ENCODE measurements around the gene ALAS2.
"Not testable (repeated sequence)": the region's sequence is repeated elsewhere in the genome, so short reads cannot be mapped to it uniquely, and the experiment has no call there.

ALAS2 gene

DNA sequence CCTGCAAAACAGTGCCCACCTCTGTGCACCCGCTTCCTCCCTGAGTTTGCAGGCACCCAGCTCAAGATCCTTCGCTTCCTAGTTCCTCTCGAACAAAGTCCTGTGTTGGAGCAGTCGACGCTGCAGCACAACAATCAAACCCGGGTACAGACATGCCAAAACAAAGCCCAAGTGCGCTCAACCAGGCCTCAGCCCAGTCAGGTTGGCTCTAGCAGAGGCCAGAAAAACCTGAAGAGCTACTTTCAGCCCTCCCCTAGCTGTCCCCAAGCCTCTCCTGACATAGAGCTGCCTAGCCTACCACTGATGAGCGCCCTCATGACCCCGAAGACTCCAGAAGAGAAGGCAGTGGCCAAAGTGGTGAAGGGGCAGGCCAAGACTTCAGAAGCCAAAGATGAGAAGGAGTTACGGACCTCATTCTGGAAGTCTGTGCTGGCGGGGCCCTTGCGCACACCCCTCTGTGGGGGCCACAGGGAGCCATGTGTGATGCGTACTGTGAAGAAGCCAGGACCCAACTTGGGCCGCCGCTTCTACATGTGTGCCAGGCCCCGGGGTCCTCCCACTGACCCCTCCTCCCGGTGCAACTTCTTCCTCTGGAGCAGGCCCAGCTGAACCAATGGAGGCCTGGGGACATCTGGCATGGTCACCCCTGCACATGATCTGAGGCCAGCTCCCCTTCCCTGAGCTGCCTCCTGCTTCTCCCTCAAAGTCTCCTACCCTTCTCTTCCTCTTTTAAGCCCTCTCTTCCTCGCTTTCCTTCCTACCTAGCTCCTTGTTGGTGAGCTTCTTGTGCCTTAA, 23.8 kb downstream of the ALAS2 start:
- no peak for DNase-seq (ENCODE audit: low read depth)

DNA sequence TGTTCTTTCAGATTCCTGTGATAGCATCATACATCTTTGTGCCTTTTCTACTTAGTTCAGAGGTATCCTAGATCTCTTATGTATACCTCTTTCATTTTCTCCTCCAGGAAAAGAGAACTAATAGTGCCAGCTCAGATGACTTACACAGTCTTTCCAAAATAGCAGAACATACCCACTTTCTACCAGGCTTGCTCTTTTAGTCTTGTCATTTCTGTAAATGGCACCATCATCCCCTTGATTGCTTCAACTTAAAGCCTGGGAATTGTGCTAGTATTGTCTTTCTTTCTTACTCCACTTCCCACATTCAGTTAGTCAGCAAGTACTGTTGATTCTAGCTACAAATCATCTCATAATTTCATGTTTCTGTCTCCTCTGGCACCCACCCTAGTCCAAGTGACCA, 25.5 kb downstream of the ALAS2 start:
- no peak for DNase-seq (ENCODE audit: low read depth)

DNA sequence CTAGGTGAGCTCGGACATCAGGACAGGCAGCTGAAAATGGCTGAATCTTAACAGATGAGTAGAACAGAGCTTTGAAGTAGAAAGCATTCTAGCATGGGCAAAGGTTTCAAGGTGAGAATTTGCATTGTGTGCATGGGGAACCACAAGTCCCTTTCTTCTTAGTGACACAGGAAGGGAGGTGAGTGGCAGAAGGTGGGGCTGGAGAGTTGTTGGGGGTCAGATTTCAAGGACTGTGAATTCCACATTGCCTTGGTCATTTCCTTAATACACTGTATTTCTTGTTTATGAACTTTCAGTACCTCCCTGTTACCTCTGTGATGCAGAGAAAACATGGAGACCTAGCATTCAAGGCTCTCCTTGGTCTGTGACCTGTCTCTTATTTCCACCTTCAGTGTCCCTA, 26.5 kb downstream of the ALAS2 start:
- no peak for DNase-seq (ENCODE audit: low read depth)

DNA sequence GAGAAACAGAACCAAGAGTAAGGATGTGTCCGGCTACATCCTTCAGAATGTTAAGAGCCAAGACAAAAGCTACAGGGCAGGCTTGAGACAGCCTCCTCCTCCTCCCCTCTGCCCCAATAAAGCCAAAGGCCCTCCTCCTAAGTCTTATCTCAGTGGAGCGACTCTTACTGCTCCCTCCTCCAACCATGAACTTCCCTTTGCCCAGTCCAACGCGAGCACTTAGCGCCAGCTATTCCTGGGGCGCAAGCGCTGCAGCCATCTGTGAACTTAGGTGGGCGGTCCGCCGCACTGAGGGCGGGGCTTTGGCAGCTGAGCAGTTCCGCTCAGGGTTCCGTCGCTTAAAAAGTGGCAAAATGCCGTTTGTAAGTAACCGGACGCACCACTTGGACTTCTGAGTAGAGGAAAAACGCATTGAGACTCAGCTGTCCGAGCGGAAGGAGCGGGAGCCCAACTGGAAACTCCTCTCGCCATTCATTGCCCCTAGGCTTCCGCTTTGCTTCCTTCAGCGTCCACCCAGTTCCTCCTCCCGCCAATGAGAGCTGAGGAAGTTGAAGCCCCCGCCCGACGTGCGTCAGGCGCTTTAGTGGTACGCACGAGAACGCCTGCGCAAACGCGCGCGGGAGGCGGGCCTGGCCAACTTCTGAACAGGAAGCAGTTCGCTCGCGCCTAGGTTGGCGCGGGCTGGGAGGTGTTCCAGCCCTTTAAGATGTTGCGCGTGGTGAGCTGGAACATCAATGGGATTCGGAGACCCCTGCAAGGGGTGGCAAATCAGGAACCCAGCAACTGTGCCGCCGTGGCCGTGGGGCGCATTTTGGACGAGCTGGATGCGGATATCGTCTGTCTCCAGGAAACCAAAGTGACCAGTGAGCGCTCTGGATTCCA, 30.8 kb downstream of the ALAS2 start, which contains the start of gene APEX2:
Gene APEX2 (plus strand): TSS at position 647 of the 882 bp plus-strand sequence. CDS start 60 bp downstream, at position 707.
- peak; percentile 76 for DNase-seq (ENCODE audit: low read depth)

DNA sequence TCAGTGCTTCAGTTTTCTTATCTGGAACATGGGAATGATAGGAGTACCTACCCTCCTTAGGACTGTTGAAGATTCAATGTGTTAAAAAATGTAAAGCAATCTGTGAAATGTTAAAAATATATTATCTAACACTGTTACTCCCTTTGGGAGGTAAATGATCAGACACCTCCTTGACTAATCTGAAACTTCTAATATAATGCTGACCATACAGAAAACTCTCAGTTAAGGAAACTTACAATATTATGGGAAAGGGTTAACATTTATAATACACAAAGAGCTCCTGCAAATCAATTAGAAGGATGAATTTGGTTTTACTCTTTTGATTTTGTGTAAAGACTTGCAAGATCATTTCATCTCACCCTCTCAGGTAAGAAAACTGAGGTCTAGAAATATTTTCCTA, 35.2 kb downstream of the ALAS2 start:
- no peak for DNase-seq (ENCODE audit: low read depth)

DNA sequence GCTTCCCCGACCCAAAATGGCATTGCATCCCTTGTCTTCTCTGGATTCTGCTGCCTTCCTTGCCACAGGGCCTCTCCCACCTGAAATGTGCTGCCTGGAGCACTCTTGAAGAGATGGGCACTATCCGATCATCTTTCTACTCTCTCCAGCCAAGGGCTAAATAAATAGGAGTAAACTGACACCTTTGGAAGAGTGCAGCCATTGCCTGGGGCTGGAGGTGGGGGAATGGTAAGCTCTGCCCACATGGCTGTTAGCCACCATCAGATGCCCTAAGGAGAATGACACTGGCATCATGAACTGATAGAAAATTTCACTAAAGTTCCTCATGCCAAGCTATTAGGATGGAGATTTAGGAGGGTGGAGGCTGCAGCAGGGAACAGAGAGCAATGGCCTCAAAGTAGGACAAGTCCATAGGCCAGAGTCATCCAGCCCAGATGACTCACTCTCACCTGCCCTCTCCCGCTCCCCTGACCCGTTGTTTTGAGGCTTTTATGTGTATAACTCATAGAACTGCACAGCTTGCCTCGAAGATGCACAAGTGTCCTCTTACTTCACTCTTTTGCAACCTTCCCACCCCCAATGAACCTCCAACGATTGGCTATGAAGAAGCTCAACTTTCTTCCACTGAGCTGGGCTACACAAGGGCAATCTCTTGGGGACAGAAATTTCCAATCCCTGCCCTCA, 36.0 kb downstream of the ALAS2 start:
- DNase-seq (ENCODE audit: low read depth), result no peak

DNA sequence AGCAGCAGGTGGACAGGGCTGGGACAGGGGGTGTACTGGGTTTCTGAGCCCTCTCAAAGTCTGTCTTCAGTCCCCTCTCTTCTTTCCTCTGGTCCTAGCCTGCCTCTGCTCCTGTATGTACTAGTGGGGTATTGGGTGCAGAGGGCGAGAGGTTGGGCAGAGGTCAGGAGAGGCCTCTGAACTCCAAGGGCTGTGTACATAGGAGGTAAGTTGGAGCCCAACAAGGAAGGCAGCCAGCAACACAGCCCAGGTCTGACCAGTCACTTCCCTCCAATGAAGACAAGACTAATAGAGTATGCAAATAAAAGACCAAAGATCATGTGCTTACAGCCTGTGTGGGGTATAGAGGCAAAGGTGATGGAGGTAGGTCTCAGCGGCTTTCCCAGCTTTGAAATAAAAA, 36.7 kb downstream of the ALAS2 start, which contains the start of gene PFKFB1:
Gene PFKFB1 (minus strand): TSS at position 90 of the 400 bp plus-strand sequence. CDS start 181 bp downstream, outside the sequence.
- no peak for DNase-seq (ENCODE audit: low read depth)

DNA sequence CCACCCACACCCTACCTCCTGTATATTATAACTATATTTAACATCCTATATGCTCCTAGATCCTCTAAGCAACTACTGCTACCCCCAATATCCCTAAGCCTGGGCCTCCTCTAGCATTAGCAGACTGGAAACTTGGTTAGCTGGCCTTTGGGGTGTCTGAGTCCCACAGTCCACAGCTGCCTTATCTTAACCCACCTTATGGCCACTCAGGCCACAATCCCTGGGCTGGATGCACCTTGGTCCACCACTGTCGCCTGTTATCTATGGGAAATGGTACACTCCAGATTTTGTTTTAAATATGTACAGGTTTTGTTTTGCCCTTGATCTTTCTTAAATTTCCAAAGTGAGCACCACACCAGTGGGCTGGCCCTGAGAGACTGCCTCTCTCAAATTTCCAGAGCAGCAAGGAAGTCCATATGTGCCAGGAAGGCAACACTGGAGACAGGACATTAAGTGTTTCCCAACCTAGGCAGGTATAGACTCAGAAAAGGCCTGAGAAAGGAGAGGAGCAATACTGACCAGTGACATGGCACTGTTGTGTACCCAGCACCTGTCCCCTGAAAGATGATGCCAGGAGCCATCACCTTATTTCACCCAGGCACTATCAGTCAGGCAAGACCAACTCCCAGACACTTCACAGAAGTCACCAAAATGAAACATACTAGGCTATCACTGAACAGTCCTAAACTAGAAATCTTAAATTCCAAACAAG, 37.7 kb downstream of the ALAS2 start:
- no peak for DNase-seq (ENCODE audit: low read depth)

DNA sequence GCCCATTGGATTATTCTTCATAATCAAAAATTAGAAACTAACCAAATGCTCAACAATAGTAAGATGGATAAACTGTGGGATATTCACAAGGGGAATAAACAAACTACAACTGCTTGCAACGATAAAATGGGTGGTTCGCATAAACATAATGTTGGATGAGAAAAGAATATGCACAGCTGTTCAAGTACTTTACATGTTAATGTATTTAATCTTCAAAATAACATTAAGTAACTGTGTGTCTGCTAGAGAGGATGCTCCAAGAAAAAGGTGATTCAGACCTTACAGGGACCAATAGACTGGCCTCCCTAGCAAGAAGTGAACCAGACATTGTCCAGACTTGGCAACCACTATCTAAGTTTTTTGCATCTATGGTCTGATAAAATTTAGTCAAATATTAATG, 39.1 kb downstream of the ALAS2 start:
- DNase-seq (ENCODE audit: low read depth), result no peak

DNA sequence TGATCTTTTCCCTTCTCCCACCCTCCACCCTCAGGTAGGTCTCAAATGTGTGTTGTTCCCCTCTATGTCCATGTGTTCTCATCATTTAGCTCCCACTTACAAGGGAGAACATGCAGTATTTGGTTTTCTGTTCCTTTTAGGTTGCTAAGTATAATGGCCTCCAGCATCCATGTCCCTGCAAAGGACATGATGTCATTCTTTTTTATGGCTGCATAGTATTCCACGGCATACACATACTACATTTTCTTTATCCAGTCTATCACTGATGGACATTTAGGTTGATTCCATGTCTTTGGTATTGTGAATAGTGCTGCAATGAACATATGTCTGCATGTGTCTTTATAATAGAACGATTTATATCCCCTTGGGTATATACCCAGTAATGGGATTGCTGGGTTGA, 47.5 kb downstream of the ALAS2 start:
- DNase-seq (ENCODE audit: low read depth), result not testable (repeated sequence)

DNA sequence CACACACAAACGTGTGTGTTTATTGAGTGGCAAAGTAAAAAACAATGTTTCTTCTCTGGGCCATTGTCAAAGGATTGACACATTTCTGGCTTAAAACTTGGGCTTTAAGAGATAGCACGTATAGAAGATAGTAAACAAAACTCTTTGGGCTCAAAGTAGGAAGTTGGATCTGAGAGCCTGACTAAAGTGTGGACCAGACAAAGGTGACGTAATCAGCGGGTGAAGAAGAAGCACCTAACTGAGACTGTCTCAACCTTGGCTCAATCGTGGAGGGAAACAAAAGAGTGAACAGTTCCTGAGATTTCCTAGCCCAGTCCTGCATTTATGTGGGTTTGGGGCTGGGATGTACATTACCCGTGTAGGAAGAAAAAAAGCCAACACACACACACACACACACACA, 50.4 kb downstream of the ALAS2 start:
- no peak for DNase-seq (ENCODE audit: low read depth)

DNA sequence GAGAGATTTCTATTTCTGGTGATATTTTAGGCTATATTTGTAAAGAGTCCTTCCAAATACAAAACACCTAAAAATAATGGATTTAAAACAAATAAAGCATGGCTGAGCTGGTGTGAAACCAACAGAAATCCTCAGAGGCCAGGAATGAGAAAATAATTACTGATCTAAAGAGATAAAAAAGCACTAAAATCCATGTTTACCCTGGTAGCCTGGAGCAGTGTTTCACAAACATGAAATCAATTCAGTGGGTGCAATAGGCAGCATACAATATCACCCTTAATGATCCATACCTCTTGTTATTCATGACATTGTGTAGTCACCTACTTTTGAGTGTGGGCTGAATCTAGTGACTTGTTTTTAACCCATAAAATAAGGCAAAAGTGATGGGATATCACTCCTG, 51.3 kb downstream of the ALAS2 start:
- DNase-seq (ENCODE audit: low read depth), result no peak

DNA sequence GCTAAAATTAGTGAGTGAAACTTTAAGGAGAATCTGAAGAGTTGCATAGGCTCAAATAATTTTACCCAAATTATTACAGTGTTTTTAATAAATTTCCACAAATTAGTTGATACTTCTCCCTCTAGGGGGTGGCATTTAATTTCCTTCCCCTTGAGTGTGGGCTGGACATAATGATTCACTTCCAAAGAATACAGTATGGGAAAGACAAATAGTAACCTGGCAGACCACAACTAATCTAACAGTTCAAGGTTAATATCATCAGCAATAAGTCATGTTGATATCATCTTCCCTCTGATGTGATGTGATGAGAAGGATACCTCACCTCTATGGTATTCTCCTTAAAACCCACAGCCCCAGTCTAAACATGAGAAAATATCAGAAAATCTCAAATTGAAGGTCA, 52.3 kb downstream of the ALAS2 start:
- DNase-seq (ENCODE audit: low read depth), result no peak

DNA sequence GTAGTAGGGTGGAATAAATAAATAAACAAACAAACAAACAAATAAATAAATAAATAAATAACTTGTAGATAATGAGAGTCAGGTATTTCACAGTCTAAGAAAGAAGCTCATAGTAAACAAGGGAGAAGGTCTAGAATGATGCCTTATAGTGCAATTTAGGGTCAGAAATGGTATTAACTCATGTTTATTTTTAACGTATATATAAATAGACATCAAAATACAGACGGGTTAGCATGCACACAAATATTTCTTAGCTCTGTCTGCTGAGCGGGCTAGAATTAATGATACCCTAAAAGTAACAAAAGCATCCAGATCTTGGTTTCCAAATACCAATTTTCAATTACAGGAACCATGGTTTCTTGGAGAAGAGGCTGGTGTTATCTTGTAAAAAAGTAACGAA, 53.4 kb downstream of the ALAS2 start:
- DNase-seq (ENCODE audit: low read depth), result no peak

DNA sequence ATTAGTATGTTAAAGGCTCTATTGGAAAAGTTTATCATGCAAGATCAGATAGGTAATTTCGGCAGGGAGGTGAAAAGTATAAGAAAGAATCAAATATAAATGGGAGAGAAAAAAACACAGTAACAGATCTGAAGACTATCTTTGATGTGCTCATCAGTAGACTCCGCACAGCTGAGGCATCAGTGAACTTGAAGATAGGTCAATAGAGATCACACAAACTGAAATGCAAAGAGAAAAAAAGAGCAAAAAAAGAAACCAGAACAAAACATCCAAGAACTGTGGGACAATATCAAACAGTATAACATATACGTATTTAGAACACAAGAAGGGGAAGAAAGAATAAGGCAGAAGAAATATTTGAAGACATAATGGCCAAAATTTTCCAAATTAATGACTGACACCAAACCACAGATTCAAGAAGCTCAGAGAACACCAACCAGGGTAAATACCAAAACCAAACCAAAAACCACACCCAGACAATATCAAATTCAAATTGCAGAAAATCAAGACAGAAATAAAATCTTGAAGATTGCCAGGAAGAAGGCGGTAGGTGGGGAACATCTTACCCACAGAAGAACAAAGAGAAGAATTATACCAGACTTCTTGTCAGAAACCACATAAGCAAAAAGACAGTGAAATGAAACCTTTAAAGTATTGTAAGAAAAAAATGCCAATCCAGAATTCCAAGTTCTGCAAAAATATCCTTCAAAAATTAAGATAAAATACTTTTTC, 65.8 kb downstream of the ALAS2 start:
- DNase-seq (ENCODE audit: low read depth), result no peak

DNA sequence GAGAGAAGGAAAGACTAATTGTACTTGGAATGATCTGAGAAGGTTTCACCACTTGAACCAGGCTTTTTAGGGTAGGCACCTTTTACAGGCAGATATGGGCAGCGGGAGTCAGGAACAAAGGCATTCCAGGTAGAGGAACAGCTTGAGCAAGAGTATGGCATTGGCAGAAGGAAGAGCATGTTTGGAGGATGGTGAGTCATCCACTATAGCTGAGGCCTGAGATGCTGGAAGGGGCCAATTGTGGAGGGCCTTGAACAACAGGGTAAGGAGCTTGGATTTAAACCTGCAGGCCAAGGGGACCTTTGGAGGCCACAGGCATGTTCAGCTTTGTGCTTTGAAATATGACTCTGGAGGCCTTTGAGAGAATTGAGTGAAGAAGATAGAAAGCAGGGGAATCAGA, 69.0 kb downstream of the ALAS2 start:
- DNase-seq (ENCODE audit: low read depth), result no peak
